Body of pancreas (tissue), 4 donors: Measurements from ENCODE around the gene ADGRB3.

Source experiments
- POLR2A ChIP-seq, 3 donors: fragments of 450-650 bp; IDR thresholded peaks; one replicate each; pipeline ENCODE4 v1.6.1; 2016; ENCODE audit warnings: antibody characterized with exemption in 3 of 3, mild to moderate bottlenecking in 2 of 3
- TF ChIP-seq, protein P1 (sequence below), 7 experiments: fragments of 450-650 bp in 4 of 7; fragments of 200-600 bp in 3 of 7; sonication (generic) in 3 of 7; IDR thresholded peaks; one replicate each; pipeline ENCODE4 v1.5.1; 2016 to 2019; ENCODE audit warnings: antibody characterized with exemption in 7 of 7

DNA sequence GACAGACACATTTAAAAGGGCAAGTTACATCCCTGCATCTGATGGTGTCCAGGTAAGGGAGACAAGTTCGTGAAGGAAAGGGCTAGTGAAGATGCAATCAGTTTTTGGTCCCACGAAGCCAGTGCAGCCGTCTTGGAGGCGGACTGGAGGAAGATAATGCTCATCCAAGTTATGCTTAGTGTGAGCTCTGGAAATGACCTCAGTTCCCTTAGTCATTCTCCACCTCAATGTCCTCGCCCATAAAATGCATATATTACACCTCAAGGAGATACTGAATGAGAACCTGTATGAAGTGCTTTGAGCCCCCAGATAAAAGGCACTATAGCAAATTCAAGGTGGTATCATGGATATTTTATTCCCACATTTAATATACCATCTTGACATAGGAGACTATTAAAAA lies 358.8 kb downstream of the ADGRB3 start:
- TF ChIP-seq POLR2A (IDR thresholded peaks at IDR 0.05), result no peak
- TF ChIP-seq, protein P1, sequence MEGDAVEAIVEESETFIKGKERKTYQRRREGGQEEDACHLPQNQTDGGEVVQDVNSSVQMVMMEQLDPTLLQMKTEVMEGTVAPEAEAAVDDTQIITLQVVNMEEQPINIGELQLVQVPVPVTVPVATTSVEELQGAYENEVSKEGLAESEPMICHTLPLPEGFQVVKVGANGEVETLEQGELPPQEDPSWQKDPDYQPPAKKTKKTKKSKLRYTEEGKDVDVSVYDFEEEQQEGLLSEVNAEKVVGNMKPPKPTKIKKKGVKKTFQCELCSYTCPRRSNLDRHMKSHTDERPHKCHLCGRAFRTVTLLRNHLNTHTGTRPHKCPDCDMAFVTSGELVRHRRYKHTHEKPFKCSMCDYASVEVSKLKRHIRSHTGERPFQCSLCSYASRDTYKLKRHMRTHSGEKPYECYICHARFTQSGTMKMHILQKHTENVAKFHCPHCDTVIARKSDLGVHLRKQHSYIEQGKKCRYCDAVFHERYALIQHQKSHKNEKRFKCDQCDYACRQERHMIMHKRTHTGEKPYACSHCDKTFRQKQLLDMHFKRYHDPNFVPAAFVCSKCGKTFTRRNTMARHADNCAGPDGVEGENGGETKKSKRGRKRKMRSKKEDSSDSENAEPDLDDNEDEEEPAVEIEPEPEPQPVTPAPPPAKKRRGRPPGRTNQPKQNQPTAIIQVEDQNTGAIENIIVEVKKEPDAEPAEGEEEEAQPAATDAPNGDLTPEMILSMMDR (IDR thresholded peaks at IDR 0.05), result no peak
